Loucy (cell line): ENCODE data around the gene PLEKHA5.
"Not testable (repeated sequence)": the region's sequence is repeated elsewhere in the genome, so short reads cannot be mapped to it uniquely, and the experiment has no call there.

ENCODE experiments used
- EZH2phosphoT487 ChIP-seq: fragments of 200-600 bp; IDR thresholded peaks from 2 replicates; pipeline ENCODE4 v1.6.1; 2018; ENCODE audit warnings: antibody characterized with exemption, mild to moderate bottlenecking, moderate library complexity, borderline replicate concordance
- TF ChIP-seq, protein P1 (sequence below): fragments of 200-600 bp; sonication (generic); conservative IDR thresholded peaks from 2 replicates; pipeline ENCODE4 v1.5.1; 2014; ENCODE audit warnings: mild to moderate bottlenecking, antibody characterized with exemption, low read length

GRCh38 chr12:19229021-19229420 lies 99.5 kb downstream of the PLEKHA5 start:
- TF ChIP-seq, protein P1, sequence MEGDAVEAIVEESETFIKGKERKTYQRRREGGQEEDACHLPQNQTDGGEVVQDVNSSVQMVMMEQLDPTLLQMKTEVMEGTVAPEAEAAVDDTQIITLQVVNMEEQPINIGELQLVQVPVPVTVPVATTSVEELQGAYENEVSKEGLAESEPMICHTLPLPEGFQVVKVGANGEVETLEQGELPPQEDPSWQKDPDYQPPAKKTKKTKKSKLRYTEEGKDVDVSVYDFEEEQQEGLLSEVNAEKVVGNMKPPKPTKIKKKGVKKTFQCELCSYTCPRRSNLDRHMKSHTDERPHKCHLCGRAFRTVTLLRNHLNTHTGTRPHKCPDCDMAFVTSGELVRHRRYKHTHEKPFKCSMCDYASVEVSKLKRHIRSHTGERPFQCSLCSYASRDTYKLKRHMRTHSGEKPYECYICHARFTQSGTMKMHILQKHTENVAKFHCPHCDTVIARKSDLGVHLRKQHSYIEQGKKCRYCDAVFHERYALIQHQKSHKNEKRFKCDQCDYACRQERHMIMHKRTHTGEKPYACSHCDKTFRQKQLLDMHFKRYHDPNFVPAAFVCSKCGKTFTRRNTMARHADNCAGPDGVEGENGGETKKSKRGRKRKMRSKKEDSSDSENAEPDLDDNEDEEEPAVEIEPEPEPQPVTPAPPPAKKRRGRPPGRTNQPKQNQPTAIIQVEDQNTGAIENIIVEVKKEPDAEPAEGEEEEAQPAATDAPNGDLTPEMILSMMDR, result not testable (repeated sequence)
- TF ChIP-seq EZH2phosphoT487, result not testable (repeated sequence)
